ENCODE results near the gene ZNF219. TPM values are rescaled to one million over a fixed set of nuclear protein-coding genes. Genes with fewer than 3 reads are reported as not detected.

The ZNF219 gene
- total RNA-seq, 1 donor from 2014 or later: 111 TPM

GRCh38 chr14:21102521-21103410 is 4.3 kb upstream of the ZNF219 start:
- DNase-seq (ENCODE audit: low spot score, unreplicated experiment): no peak
- Mint-ChIP-seq H3K9me3 (ENCODE audit: low read depth) (no peaks in the 10 kb centered on the region), H3K36me3 (ENCODE audit: insufficient read depth) (no peaks in the 10 kb centered on the region), H3K27me3 (no peaks in the 10 kb centered on the region), H3K27ac (no peak overlapping the region), H3K4me1 (ENCODE audit: low read depth) (peaks cover 46% of the 10 kb centered on the region), H3K4me3 (ENCODE audit: low read depth) (peak overlapping the region; percentile 78)
- TF ChIP-seq, protein P1, sequence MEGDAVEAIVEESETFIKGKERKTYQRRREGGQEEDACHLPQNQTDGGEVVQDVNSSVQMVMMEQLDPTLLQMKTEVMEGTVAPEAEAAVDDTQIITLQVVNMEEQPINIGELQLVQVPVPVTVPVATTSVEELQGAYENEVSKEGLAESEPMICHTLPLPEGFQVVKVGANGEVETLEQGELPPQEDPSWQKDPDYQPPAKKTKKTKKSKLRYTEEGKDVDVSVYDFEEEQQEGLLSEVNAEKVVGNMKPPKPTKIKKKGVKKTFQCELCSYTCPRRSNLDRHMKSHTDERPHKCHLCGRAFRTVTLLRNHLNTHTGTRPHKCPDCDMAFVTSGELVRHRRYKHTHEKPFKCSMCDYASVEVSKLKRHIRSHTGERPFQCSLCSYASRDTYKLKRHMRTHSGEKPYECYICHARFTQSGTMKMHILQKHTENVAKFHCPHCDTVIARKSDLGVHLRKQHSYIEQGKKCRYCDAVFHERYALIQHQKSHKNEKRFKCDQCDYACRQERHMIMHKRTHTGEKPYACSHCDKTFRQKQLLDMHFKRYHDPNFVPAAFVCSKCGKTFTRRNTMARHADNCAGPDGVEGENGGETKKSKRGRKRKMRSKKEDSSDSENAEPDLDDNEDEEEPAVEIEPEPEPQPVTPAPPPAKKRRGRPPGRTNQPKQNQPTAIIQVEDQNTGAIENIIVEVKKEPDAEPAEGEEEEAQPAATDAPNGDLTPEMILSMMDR (IDR thresholded peaks at IDR 0.05; ENCODE audit: unreplicated experiment): no peak

- TF ChIP-seq, protein P1 (IDR thresholded peaks at IDR 0.05; ENCODE audit: unreplicated experiment): no peak
- Mint-ChIP-seq H3K9me3 (ENCODE audit: low read depth) (no peaks in the 10 kb centered on the region), H3K36me3 (ENCODE audit: insufficient read depth) (no peaks in the 10 kb centered on the region), H3K4me3 (ENCODE audit: low read depth) (peak overlapping the region; percentile 78), H3K27me3 (no peaks in the 10 kb centered on the region), H3K27ac (no peak overlapping the region), H3K4me1 (ENCODE audit: low read depth) (peaks cover 50% of the 10 kb centered on the region)
- no peak for DNase-seq (ENCODE audit: low spot score, unreplicated experiment)
These were observed 3.5 kb upstream of the ZNF219 start for GRCh38 chr14:21101802-21102413.

DNA sequence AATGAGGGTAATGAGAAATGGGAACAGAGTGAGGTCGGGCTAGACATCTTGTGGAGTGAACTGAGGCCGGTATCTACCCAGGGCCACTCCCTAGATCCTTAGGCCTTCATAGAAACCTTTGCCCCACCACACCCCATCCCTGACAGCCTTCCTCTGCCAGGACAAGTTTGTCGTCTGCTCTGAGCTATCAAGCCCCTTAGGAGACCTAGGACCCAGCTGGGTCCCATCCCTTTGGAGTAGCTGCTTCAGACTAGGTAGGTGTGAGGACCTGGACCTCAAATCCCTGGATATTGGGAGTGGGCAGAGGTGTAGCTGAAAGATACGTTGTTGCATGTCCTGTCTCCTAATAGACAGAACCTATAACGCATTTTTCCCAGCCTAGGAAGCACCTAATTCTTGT is 2.5 kb upstream of the ZNF219 start, which contains the start of gene TMEM253:
Gene TMEM253 (plus strand): TSS at position 136 of the 400 bp plus-strand sequence. CDS start 278 bp downstream, outside the sequence.
- Mint-ChIP-seq H3K4me1 (ENCODE audit: low read depth) (peaks cover 49% of the 10 kb centered on the region), H3K36me3 (ENCODE audit: insufficient read depth) (no peaks in the 10 kb centered on the region), H3K9me3 (ENCODE audit: low read depth) (no peaks in the 10 kb centered on the region), H3K27me3 (no peaks in the 10 kb centered on the region), H3K27ac (no peak within 1 kb of the TSS), H3K4me3 (ENCODE audit: low read depth) (peak within 1 kb of the TSS; percentile 75)
- no peak for DNase-seq (ENCODE audit: low spot score, unreplicated experiment)
- TF ChIP-seq, protein P1 (IDR thresholded peaks at IDR 0.05; ENCODE audit: unreplicated experiment): no peak

DNA sequence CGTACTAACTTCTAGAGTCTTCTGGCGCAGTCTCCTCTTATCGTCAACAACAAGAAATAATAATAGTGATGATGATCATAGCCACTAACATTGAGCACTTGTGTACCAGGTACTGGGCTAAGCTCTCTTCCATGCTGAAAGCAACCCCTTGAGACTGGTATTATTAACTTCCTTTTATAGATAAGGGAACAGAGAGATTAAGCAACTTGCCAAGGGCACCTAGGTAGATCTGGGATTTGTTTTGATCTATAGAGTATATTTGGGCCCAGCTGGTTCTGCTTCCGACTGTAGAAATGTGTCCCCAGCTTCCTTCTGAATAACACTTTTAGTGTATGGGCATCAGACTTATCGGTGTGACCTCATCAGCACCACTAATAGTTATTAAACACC is 1.1 kb upstream of the ZNF219 start:
- no peak for DNase-seq (ENCODE audit: low spot score, unreplicated experiment)
- Mint-ChIP-seq H3K9me3 (ENCODE audit: low read depth) (no peaks in the 10 kb centered on the region), H3K27ac (peak overlapping the region; percentile 63), H3K4me3 (ENCODE audit: low read depth) (peak overlapping the region; percentile 75), H3K4me1 (ENCODE audit: low read depth) (peaks cover 52% of the 10 kb centered on the region), H3K36me3 (ENCODE audit: insufficient read depth) (peaks cover 1% of the 10 kb centered on the region), H3K27me3 (no peaks in the 10 kb centered on the region)
- TF ChIP-seq, protein P1 (IDR thresholded peaks at IDR 0.05; ENCODE audit: unreplicated experiment): no peak

DNA sequence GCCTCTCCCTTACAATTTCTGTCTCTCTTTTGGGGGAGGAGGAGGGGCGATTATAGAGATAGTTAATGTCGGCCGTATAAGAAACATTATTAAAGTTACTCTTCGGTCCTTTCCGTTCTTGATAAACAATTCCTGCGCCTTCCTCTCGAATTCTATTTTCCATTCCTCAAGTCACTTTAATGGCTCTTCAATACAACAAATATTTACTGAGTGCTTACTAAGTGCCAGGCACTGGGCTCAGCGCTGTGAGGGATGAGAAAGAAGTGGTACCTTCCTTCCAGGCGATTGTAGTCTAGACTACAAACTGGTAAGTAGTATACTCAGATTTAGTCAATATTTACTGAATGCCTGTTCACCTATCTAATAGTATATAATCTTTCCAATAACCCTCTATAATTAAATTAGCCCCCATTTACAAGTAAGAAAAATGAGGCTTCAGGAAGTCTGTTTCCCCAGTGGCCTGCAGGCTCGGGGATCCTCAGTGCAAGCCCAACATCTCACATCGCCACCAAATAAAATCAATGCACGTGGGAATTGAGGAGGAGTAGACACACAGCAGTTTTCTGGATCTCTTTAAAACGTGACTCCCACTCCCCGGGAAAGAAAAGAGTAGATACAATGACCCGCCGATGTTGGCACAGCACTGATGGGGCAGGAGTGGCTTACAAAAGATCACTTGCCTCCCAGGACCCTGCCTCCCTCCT is 589 bp upstream of the ZNF219 start:
- H3K9me3 Mint-ChIP-seq (ENCODE audit: low read depth): no peaks in the 10 kb centered on the region
- H3K27me3 Mint-ChIP-seq: no peaks in the 10 kb centered on the region
- TF ChIP-seq, protein P1 (IDR thresholded peaks at IDR 0.05; ENCODE audit: unreplicated experiment): no peak
- H3K4me3 Mint-ChIP-seq (ENCODE audit: low read depth): peak overlapping the region; percentile 75
- H3K27ac Mint-ChIP-seq: peak overlapping the region; percentile 63
- H3K4me1 Mint-ChIP-seq (ENCODE audit: low read depth): peaks cover 53% of the 10 kb centered on the region
- DNase-seq (ENCODE audit: low spot score, unreplicated experiment): no peak
- peaks cover 2% of the 10 kb centered on the region for H3K36me3 Mint-ChIP-seq (ENCODE audit: insufficient read depth)

Data from progenitor cell of endocrine pancreas (in vitro differentiated cells).